HG03064 (cell line): ENCODE results near the gene PLB1.
"Not testable (repeated sequence)": the region's sequence is repeated elsewhere in the genome, so short reads cannot be mapped to it uniquely, and the experiment has no call there.

Experiments used
- ATAC-seq: cut with Tn5 transposase; IDR thresholded peaks from one replicate; pipeline ENCODE4 v1.9.1; 2021; ENCODE audit warnings: low read depth; ENCODE audit not compliant: unreplicated experiment

Gene PLB1

GRCh38 chr2:28656937-28657615 is 161.2 kb downstream of the PLB1 start:
- ATAC-seq = no peak

GRCh38 chr2:28658369-28658768 is 162.5 kb downstream of the PLB1 start:
- no peak for ATAC-seq

GRCh38 chr2:28659127-28659526 is 163.3 kb downstream of the PLB1 start:
- no peak for ATAC-seq

- ATAC-seq = no peak
These were observed 165.7 kb downstream of the PLB1 start for GRCh38 chr2:28661589-28662001.

DNA sequence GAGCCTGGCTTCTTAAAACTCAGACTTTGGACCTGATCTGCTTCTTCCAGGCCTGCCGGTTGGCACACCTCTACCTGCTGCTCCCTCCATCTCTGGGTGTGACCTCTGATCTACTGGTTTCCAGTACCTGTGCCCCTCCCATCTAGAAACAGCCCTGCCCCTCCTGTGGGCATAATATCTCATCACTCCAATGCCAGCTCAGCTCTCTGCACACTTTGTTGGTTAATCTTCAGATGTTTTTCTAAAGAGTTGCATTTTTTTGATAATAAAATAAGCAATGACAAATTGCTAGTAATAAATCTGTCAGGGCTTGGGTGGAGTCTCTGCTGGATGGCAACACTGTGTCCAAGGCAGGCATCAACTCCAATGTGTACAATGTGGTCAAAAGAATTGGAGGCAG is 166.2 kb downstream of the PLB1 start:
- ATAC-seq = no peak

GRCh38 chr2:28662468-28663181 is 166.8 kb downstream of the PLB1 start:
- no peak for ATAC-seq

- ATAC-seq = no peak
These were observed 167.5 kb downstream of the PLB1 start for GRCh38 chr2:28663359-28663758.

- no peak for ATAC-seq
These were observed 168.4 kb downstream of the PLB1 start for GRCh38 chr2:28664120-28664842.

DNA sequence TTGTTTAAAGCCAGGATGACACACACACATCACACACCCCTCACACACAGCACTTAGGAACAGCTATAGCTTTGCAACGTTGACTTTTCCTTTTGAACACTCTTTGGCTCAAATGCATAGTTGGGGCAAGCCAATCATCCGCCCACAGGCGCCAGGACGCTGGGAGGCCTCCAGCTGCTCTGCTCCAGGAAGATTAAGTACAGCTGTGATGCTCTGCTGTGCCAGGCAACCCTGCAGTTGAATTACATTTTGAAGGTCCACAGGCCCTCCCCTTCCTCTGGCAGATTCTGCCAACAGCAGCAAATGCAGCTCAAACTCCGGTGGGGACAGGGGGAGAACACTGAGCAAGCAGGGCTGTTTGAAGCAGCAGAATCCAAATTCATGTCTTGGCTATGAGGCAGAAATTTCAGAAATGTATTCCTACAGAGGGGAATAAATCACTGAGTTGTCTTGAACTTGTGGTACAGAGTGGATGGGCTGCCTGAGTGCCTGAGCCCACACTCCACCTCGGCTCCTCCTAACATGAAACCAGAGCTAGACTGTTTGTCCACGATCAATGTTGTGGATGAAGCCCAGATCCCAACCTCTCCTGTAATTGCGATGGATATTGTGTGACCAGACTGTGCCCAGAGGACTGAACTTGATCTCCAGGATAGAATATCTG is 169.3 kb downstream of the PLB1 start:
- no peak for ATAC-seq

- not testable (repeated sequence) for ATAC-seq
These were observed 170.0 kb downstream of the PLB1 start for GRCh38 chr2:28665811-28666377.

DNA sequence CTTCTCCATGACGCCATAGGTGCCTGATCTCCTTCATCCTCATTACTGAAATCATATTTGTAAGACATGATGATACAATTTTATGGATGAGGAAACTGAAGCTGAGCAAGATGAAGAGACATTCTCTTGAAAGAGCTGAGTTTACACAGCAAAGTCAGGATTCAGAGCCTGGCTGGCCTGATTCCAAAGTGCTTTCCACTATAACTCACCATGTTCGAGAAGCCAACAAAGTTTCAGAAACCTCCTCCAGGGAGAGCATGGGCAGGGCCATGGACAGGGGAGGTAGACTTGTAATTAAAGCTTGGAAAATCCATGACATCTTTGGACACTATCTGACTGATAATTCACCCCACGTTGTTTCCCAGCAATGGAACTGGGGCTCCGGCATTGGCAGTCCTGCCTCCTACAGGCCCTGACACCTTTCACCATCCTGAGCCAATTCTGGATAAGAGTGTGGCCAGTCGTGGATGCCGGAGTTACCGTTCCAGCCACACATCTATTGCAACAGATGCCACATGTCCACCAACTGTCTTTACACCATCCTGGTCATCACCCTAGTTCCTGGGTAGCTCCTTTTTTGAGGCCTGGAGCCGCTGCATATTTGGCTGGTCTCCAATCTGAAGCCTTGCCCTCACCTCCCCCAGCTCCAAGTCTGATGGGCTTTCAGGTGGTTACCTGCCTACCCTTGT is 170.8 kb downstream of the PLB1 start:
- ATAC-seq = no peak

GRCh38 chr2:28667261-28667660 is 171.4 kb downstream of the PLB1 start:
- ATAC-seq = no peak

DNA sequence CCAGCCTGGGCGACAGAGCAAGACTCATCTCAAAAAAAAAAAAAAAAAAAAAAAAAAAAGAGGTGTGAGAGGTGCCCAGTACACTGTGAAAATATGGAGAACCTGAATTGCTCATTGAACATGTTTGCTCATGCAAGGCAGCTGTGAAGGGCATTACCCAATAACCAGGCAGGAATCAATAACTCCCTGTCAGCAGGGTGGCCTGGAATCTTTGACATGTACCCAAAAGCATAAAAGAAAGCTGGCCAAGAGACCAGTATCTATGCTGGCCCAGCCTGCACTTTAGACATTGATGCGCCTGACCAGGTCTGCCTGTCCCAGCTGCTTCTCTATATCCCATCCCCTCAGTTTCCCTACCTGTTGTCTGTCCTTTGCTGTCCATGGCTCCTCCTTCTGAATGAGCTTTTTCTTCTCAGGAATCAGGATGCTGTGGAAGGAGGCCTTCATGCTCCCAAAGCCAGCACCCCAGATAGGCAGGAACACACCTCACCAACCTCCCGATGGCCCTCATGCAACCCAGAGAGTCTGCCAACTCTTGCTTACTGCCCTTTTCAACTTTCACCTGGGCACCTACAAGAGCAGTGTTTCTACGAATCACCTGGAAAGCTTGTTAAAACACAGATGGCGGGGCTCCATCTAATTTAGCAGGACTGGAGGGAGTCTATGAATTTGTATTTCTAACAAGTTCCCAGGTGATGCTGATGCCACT is 172.4 kb downstream of the PLB1 start:
- no peak for ATAC-seq

DNA sequence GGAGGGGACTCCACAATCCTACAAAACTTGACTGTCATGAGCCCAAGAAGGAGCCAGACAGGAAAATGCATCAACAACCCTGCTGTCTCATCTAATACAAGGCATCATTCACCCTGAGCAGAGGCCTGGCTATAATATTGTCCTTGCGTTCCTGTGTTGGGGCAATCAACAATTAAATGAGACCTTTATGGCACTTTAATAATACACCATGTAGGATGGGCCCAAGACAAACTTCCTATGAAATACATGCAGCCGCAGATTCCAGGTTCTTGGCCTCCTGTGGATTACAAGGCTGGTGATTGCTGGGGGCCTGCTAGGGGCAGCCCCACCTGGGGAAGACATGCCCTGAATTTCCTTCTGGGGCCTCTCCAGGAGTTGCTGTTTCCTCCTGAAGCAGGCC is 173.0 kb downstream of the PLB1 start:
- no peak for ATAC-seq

DNA sequence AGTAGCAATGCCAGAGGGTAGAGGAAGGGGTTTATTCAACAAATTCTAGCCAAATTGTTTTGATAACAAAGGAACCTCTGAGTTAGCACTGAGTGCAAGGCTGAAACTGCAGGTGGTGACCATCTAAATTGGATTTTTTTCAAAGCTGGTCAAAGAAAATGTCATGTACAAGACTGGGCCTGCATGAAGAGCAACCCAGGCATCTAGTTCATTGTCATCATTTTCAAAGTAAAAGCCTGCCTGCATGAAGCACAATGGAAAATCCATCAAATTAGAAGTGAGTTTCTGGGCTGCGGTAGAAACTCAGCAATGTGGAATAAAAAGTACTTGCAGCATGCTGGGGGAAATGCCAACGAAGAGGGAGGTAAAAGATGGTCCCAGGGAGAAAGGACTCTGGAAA is 175.0 kb downstream of the PLB1 start:
- no peak for ATAC-seq

- ATAC-seq = no peak
These were observed 177.5 kb downstream of the PLB1 start for GRCh38 chr2:28673338-28673737.

GRCh38 chr2:28674062-28674712 is 178.3 kb downstream of the PLB1 start:
- ATAC-seq = no peak

DNA sequence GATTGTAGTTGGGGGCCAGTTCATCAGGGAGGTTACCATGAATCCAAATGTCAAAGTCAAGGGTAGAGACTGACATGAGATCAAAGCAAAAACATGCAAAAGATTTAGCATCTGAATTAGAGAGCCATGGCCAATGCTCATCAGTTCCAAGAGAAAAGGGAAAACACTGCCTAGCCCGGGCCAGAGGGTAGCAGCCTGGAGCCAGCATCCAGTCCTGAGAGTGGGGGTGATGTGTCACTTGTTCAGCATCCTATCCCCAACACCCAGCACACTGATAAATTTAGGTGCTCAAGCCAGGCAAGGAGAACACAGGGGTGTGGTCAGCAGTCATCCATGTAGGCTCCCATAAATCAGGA is 178.8 kb downstream of the PLB1 start:
- ATAC-seq = no peak

DNA sequence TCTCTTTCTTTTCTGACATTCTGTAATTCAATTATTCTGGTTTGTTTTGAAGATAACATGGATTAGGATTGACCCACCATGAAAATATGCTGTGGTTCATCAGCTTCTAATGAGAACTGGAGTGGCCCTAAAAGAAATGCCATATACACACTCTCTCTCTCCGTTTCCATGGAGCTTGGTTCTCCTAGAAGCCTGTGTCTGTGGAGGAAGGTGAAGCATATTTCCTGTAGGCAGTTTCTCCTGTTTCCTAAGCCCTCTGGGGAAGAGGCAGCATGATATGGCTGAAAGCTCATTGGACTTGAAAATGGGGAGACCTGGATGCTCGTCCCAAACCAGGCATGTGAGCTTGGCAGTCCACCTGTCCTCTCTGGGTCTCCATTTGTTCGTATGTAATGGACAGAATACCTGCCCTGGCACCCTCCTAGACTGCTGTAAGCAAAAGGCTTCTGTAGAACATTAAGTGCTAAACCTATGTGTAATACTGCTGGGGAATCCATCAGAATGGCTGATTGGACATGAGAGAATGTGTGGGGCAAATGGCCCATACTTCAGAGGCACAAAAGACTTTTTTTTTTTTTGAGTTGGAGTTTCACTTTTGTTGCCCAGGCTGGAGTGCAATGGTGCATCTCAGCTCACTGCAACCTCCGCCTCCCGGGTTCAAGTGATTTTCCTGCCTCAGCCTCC is 180.4 kb downstream of the PLB1 start:
- no peak for ATAC-seq
